HepG2 (cell line): ENCODE results near the gene OR2F2.

Source experiments
- BRF2 ChIP-seq: sonication (generic); formaldehyde crosslinking; IDR thresholded peaks from 2 replicates; pipeline ENCODE4 v1.8.1; 2022; ENCODE audit warnings: mild to moderate bottlenecking, missing genetic modification reagents
- CREM ChIP-seq, 2 experiments: sonication (generic) in 1 of 2; formaldehyde crosslinking in 1 of 2; IDR thresholded peaks; 2 replicates each; pipeline versions ENCODE4 v1.4.0 to v1.6.1; 2016 to 2020; ENCODE audit warnings: antibody characterized with exemption in 1 of 2, mild to moderate bottlenecking in 1 of 2, missing genetic modification reagents in 1 of 2
- EZH2 ChIP-seq: conservative IDR thresholded peaks from 2 replicates; pipeline ENCODE4 v1.6.1; 2012; ENCODE audit warnings: mild to moderate bottlenecking, low read depth, low read length, moderate library complexity
- MYC ChIP-seq: sonication (generic); formaldehyde crosslinking; IDR thresholded peaks from 2 replicates; pipeline ENCODE4 v1.9.0; 2021; ENCODE audit warnings: missing genetic modification reagents, borderline replicate concordance
- NBN ChIP-seq: fragments of 450-650 bp; conservative IDR thresholded peaks from 2 replicates; pipeline ENCODE4 v1.6.1; 2017
- POLR2A ChIP-seq, 2 experiments: IDR thresholded peaks; 2 replicates each; pipeline ENCODE4 v1.6.1; 2011; ENCODE audit warnings: low read depth in 2 of 2, low read length in 2 of 2, mild to moderate bottlenecking in 1 of 2, moderate library complexity in 1 of 2; ENCODE audit not compliant: insufficient read depth in 1 of 2
- SALL2 ChIP-seq: sonication (generic); formaldehyde crosslinking; IDR thresholded peaks from 2 replicates; pipeline ENCODE4 v1.8.1; 2023; ENCODE audit warnings: mild to moderate bottlenecking, missing genetic modification reagents, inconsistent platforms
- TRIM24 ChIP-seq: sonication (generic); formaldehyde crosslinking; IDR thresholded peaks from 2 replicates; pipeline ENCODE4 v1.8.0; 2022; ENCODE audit warnings: mild to moderate bottlenecking, missing genetic modification reagents
- ZNF33B ChIP-seq: sonication (generic); formaldehyde crosslinking; IDR thresholded peaks from 2 replicates; pipeline ENCODE4 v1.5.1; 2020; ENCODE audit warnings: mild to moderate bottlenecking, missing genetic modification reagents
- TF ChIP-seq, protein P1 (sequence below): sonication (generic); formaldehyde crosslinking; IDR thresholded peaks from 2 replicates; pipeline ENCODE4 v1.5.0; 2020; ENCODE audit warnings: mild to moderate bottlenecking, missing genetic modification reagents, moderate library complexity
- TF ChIP-seq, protein P2 (sequence below): sonication (generic); formaldehyde crosslinking; IDR thresholded peaks from 2 replicates; pipeline ENCODE4 v1.5.1; 2020; ENCODE audit warnings: missing genetic modification reagents, mild to moderate bottlenecking, borderline replicate concordance

DNA sequence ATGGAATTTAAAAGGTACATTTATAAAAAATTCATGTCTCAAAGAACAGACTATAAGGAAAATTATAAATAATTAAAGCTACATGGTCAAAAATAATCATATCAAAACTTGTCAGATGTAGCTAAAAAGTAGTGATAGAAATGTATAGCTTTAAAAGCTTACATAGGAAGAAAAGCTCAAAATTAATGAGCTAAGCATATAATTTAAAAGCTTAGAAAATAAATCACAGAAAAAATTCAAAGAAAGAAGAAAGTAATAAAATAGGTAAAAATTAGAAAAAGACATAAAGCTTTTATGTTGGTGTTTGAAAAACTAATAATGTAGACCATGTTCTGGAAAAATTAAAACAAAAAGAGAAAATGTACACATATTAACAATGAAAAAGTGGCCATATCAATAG, 38.4 kb upstream of the OR2F2 start:
- TF ChIP-seq TRIM24 (CRISPR knock-in tag), result no peak
- TF ChIP-seq, protein P1, sequence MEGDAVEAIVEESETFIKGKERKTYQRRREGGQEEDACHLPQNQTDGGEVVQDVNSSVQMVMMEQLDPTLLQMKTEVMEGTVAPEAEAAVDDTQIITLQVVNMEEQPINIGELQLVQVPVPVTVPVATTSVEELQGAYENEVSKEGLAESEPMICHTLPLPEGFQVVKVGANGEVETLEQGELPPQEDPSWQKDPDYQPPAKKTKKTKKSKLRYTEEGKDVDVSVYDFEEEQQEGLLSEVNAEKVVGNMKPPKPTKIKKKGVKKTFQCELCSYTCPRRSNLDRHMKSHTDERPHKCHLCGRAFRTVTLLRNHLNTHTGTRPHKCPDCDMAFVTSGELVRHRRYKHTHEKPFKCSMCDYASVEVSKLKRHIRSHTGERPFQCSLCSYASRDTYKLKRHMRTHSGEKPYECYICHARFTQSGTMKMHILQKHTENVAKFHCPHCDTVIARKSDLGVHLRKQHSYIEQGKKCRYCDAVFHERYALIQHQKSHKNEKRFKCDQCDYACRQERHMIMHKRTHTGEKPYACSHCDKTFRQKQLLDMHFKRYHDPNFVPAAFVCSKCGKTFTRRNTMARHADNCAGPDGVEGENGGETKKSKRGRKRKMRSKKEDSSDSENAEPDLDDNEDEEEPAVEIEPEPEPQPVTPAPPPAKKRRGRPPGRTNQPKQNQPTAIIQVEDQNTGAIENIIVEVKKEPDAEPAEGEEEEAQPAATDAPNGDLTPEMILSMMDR (CRISPR knock-in tag), result no peak
- no peak for TF ChIP-seq NBN
- no peak for TF ChIP-seq ZNF33B (CRISPR knock-in tag)
- TF ChIP-seq MYC (CRISPR knock-in tag), result no peak
- TF ChIP-seq SALL2 (CRISPR knock-in tag), result no peak
- no peak for TF ChIP-seq POLR2A (IDR thresholded peaks at IDR 0.05; ENCODE audit: insufficient read depth in 1 of 2, low read depth in 2 of 2, low read length in 2 of 2)
- no peak for TF ChIP-seq CREM (IDR thresholded peaks at IDR 0.05)
- no peak for TF ChIP-seq CREM (CRISPR knock-in tag; IDR thresholded peaks at IDR 0.05)
- TF ChIP-seq EZH2, result no peak
- TF ChIP-seq, protein P2, sequence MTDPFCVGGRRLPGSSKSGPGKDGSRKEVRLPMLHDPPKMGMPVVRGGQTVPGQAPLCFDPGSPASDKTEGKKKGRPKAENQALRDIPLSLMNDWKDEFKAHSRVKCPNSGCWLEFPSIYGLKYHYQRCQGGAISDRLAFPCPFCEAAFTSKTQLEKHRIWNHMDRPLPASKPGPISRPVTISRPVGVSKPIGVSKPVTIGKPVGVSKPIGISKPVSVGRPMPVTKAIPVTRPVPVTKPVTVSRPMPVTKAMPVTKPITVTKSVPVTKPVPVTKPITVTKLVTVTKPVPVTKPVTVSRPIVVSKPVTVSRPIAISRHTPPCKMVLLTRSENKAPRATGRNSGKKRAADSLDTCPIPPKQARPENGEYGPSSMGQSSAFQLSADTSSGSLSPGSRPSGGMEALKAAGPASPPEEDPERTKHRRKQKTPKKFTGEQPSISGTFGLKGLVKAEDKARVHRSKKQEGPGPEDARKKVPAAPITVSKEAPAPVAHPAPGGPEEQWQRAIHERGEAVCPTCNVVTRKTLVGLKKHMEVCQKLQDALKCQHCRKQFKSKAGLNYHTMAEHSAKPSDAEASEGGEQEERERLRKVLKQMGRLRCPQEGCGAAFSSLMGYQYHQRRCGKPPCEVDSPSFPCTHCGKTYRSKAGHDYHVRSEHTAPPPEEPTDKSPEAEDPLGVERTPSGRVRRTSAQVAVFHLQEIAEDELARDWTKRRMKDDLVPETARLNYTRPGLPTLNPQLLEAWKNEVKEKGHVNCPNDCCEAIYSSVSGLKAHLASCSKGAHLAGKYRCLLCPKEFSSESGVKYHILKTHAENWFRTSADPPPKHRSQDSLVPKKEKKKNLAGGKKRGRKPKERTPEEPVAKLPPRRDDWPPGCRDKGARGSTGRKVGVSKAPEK, result no peak
- no peak for TF ChIP-seq BRF2 (CRISPR knock-in tag)
